Upper lobe of left lung (tissue), 6 donors: Measurements from ENCODE around the gene MARK4. TPM values are rescaled to one million over a fixed set of nuclear protein-coding genes. Genes with fewer than 3 reads are reported as not detected.
"Not testable (repeated sequence)": the region's sequence is repeated elsewhere in the genome, so short reads cannot be mapped to it uniquely, and the experiment has no call there.

ENCODE experiments used
- ATAC-seq, 2 donors: fragments of 200-7000 bp; cut with Tn5 transposase; one replicate each; pipeline ENCODE4 v1.9.1; 2022; ENCODE audit warnings: mild to moderate bottlenecking in 2 of 2, moderate library complexity in 2 of 2; ENCODE audit not compliant: low FRiP score in 2 of 2
- DNase-seq, 2 donors: peaks; one replicate each; pipeline ENCODE4 v3.0.0-alpha.2; 2019 to 2020
- H3K27ac ChIP-seq, 4 donors: fragments of 200-600 bp; sonication (generic); one replicate each; pipeline ENCODE4 v1.5.1; 2016 to 2019
- H3K27me3 ChIP-seq, 4 donors: fragments of 200-600 bp; sonication (generic); one replicate each; pipeline ENCODE4 v1.5.1; 2017 to 2019
- H3K36me3 ChIP-seq, 4 donors: fragments of 200-600 bp; sonication (generic); one replicate each; pipeline ENCODE4 v1.5.1; 2016 to 2019
- H3K4me1 ChIP-seq, 4 donors: fragments of 200-600 bp; sonication (generic); one replicate each; pipeline ENCODE4 v1.5.1; 2018 to 2019
- H3K4me3 ChIP-seq, 4 donors: fragments of 200-600 bp; sonication (generic); one replicate each; pipeline ENCODE4 v1.5.1; 2017 to 2019; ENCODE audit warnings: mild to moderate bottlenecking in 2 of 4, moderate library complexity in 1 of 4
- H3K9me3 ChIP-seq, 4 donors: fragments of 200-600 bp; sonication (generic); one replicate each; pipeline ENCODE4 v1.5.1; 2018 to 2019
- CTCF ChIP-seq, 6 experiments: fragments of 450-650 bp in 4 of 6; fragments of 200-600 bp in 2 of 6; sonication (generic) in 2 of 6; IDR thresholded peaks; one replicate each; pipeline ENCODE4 v1.5.1; 2016 to 2019; ENCODE audit warnings: antibody characterized with exemption in 6 of 6
- EP300 ChIP-seq, 4 donors: sonication (generic); formaldehyde crosslinking; IDR thresholded peaks; one replicate each; pipeline ENCODE4 v1.5.1; 2017; ENCODE audit warnings: antibody characterized with exemption in 4 of 4, control low read depth in 2 of 4
- POLR2A ChIP-seq, 4 donors: fragments of 450-650 bp; IDR thresholded peaks; one replicate each; pipeline ENCODE4 v1.5.1; 2016 to 2017; ENCODE audit warnings: antibody characterized with exemption in 4 of 4, mild to moderate bottlenecking in 2 of 4
- POLR2AphosphoS5 ChIP-seq, 2 donors: sonication (generic); formaldehyde crosslinking; IDR thresholded peaks; one replicate each; pipeline ENCODE4 v1.5.1; 2017; ENCODE audit warnings: antibody characterized with exemption in 2 of 2
- WGBS, 2 donors: methylation state at CpG; one replicate each; pipeline ENCODE4 v1.1.5; 2017 to 2018; 5-methylcytosine and 5-hydroxymethylcytosine counted together
- total RNA-seq, 6 donors: library from RNA; depleted of rRNA in 4 of 6; stranded (reverse); fragments of >200 nt in 4 of 6; gene quantifications; one replicate each; pipeline versions ENCODE4 v1.1.0 to v1.2.1, GENCODE V29; 2016 to 2021
- donor health status: DM: no; HTN: no; CAD: no; lungs with moderate emphysema.
- donor health status: DM: no; HTN: yes; CAD: no; lungs with severe emphysema.

The MARK4 gene
- total RNA-seq, 6 donors from 2014 or later, result 14.6 to 59.3 (median 35.6) TPM

GRCh38 chr19:45327404-45328143 lies 76.5 kb downstream of the MARK4 start:
- ATAC-seq (no peak), DNase-seq (no peak)
- H3K27ac ChIP-seq, result no peak overlapping the region
- WGBS, 2 donors, result 76 to 77% methylated on average over 13 of the region's 13 CpGs
- peaks cover 0 to 20% (median 11%) of the 10 kb centered on the region in 4 donors for H3K4me1 ChIP-seq
- no peaks in the 10 kb centered on the region for H3K36me3 ChIP-seq
- no peaks in the 10 kb centered on the region for H3K9me3 ChIP-seq
- TF ChIP-seq CTCF (IDR thresholded peaks at IDR 0.05), result no peak
- no peak for TF ChIP-seq POLR2AphosphoS5 (IDR thresholded peaks at IDR 0.05)
- TF ChIP-seq EP300 (IDR thresholded peaks at IDR 0.05), result no peak
- no peak for TF ChIP-seq POLR2A (IDR thresholded peaks at IDR 0.05)
- peaks cover 0 to 19% (median 8%) of the 10 kb centered on the region in 4 donors for H3K27me3 ChIP-seq
- no peak overlapping the region for H3K4me3 ChIP-seq

- H3K36me3 ChIP-seq, result no peaks in the 10 kb centered on the region
- TF ChIP-seq POLR2A (IDR thresholded peaks at IDR 0.05) (no peak), EP300 (IDR thresholded peaks at IDR 0.05) (no peak), CTCF (IDR thresholded peaks at IDR 0.05) (no peak), POLR2AphosphoS5 (IDR thresholded peaks at IDR 0.05) (no peak)
- ATAC-seq, result no peak
These were observed 80.3 kb downstream of the MARK4 start for GRCh38 chr19:45331411-45331810.

GRCh38 chr19:45333609-45334303 lies 82.7 kb downstream of the MARK4 start:
- no peak for ATAC-seq
- Histone ChIP-seq H3K4me1 (peaks cover 0 to 5% (median 4%) of the 10 kb centered on the region in 4 donors), H3K27ac (no peak overlapping the region), H3K36me3 (no peaks in the 10 kb centered on the region), H3K27me3 (no peaks in the 10 kb centered on the region), H3K9me3 (no peaks in the 10 kb centered on the region), H3K4me3 (no peak overlapping the region)
- TF ChIP-seq POLR2AphosphoS5 (IDR thresholded peaks at IDR 0.05) (no peak), EP300 (IDR thresholded peaks at IDR 0.05) (no peak), POLR2A (IDR thresholded peaks at IDR 0.05) (no peak), CTCF (IDR thresholded peaks at IDR 0.05) (no peak)
- DNase-seq, result no peak
- WGBS, 2 donors, result 78 to 82% methylated on average over 9 to 10 of the region's 10 CpGs

More at GRCh38 chr19:45331411-45331810, 80.3 kb downstream of the MARK4 start:
- H3K27me3 ChIP-seq, result no peaks in the 10 kb centered on the region
- 89% methylated on average over 7 of the region's 7 CpGs for WGBS, 2 donors
- H3K9me3 ChIP-seq, result no peaks in the 10 kb centered on the region
- no peak overlapping the region for H3K4me3 ChIP-seq
- H3K27ac ChIP-seq, result no peak overlapping the region
- DNase-seq, result no peak
- peaks cover 0 to 2% (median under 1%) of the 10 kb centered on the region in 4 donors for H3K4me1 ChIP-seq

GRCh38 chr19:45334881-45335280 lies 83.8 kb downstream of the MARK4 start:
- H3K27me3 ChIP-seq, H3K9me3 ChIP-seq, H3K36me3 ChIP-seq, H3K4me3 ChIP-seq, DNase-seq, H3K4me1 ChIP-seq, ATAC-seq, H3K27ac ChIP-seq: not testable (repeated sequence)
- WGBS, 2 donors, result 88 to 95% methylated on average over 4 of the region's 4 CpGs

- H3K9me3 ChIP-seq, result no peaks in the 10 kb centered on the region
- TF ChIP-seq POLR2AphosphoS5 (IDR thresholded peaks at IDR 0.05) (no peak), EP300 (IDR thresholded peaks at IDR 0.05) (no peak), CTCF (IDR thresholded peaks at IDR 0.05) (no peak), POLR2A (IDR thresholded peaks at IDR 0.05) (no peak)
- H3K36me3 ChIP-seq, result no peaks in the 10 kb centered on the region
- WGBS, 2 donors, result 71 to 76% methylated on average over 11 of the region's 11 CpGs
- DNase-seq, result no peak
- no peak overlapping the region for H3K4me3 ChIP-seq
- H3K4me1 ChIP-seq, result peaks cover 8 to 16% (median 12%) of the 10 kb centered on the region in 4 donors
- H3K27me3 ChIP-seq, result peaks cover 0 to 9% (median 8%) of the 10 kb centered on the region in 4 donors
- no peak for ATAC-seq
- no peak overlapping the region for H3K27ac ChIP-seq
These were observed 85.7 kb downstream of the MARK4 start for GRCh38 chr19:45336696-45337251.
